ENCODE data around the gene CHFR.
"Not testable (repeated sequence)": the region's sequence is repeated elsewhere in the genome, so short reads cannot be mapped to it uniquely, and the experiment has no call there.

Gene CHFR

DNA sequence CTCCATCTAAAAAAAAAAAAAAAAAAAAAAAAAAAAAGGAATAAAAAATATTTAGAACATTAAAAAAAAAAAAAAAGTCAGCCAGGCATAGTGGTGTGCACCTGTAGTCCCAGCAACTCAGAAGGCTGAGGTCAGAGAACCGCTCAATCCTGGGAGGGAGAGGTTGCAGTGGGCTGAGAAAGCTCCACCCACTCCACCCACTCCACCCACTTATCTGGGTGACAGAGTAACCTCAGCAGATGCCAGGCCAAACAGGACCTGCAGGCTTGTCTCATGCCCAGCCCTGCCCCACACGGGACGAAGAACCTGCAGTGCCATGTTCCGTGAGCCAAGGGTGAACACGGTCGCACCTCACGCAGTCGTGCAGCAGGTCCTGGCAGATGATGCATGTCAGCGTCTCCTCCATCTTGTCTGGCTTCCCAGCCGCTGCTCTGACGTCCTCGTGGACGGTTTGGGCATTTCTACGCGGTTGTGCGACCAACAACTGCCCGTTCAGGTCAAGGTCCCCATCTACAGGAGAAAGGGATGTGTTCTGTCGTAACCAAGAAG, 28.6 kb downstream of the CHFR start:
- TF ChIP-seq ZNF274 (IDR thresholded peaks at IDR 0.05; ENCODE audit: low read depth, low read length): no peak
- no peak overlapping the region for H3K4me3 ChIP-seq (ENCODE audit: low read length)

DNA sequence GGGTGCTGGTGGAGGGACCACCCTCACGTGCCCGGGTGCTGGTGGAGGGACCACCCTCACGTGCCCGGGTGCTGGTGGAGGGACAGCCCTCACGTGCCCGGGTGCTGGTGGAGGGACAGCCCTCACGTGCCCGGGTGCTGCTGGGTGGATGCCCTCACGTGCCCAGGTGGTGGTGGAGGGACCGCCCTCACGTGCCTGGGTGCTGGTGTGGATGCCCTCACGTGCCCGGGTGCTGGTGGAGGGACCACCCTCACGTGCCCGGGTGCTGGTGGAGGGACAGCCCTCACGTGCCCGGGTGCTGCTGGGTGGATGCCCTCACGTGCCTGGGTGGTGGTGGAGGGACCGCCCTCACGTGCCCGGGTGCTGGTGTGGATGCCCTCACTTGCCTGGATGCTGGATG, 30.4 kb downstream of the CHFR start:
- H3K4me3 ChIP-seq (ENCODE audit: low read length): not testable (repeated sequence)

DNA sequence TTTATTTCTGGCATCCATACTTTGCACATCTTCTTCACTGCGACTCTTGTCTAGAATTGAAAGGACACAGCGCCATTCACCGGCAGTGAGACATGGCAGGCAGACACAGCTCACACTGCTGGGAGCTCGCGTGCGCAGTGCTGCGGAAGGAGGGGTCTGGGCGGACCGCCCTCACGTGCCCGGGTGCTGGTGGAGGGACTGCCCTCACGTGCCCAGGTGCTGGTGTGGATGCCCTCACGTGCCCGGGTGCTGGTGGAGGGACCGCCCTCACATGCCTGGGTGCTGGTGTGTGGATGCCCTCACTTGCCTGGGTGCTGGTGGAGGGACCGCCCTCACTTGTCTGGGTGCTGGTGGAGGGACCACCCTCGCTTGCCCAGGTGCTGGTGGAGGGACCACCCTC, 30.8 kb downstream of the CHFR start:
- no peak overlapping the region for H3K4me3 ChIP-seq (ENCODE audit: low read length)
- TF ChIP-seq ZNF274 (IDR thresholded peaks at IDR 0.05; ENCODE audit: low read depth, low read length): no peak

DNA sequence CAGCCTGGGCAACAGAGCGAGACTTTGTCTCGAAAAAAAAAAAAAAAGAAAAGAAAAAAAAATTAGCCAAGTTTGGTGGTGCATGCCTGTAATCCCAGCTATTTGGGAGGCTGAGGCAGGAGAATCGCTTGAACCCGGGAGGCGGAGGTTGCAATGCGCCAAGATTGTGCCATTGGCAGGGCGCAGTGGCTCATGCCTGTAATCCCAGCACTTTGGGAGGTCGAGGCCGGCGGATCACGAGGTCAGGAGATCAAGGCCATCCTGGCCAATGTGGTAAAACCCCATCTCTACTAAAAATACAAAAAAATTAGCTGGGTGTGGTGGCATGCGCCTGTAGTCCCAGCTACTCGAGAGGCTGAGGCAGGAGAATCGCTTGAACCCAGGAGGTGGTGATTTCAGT, 32.2 kb downstream of the CHFR start:
- H3K4me3 ChIP-seq (ENCODE audit: low read length): not testable (repeated sequence)

DNA sequence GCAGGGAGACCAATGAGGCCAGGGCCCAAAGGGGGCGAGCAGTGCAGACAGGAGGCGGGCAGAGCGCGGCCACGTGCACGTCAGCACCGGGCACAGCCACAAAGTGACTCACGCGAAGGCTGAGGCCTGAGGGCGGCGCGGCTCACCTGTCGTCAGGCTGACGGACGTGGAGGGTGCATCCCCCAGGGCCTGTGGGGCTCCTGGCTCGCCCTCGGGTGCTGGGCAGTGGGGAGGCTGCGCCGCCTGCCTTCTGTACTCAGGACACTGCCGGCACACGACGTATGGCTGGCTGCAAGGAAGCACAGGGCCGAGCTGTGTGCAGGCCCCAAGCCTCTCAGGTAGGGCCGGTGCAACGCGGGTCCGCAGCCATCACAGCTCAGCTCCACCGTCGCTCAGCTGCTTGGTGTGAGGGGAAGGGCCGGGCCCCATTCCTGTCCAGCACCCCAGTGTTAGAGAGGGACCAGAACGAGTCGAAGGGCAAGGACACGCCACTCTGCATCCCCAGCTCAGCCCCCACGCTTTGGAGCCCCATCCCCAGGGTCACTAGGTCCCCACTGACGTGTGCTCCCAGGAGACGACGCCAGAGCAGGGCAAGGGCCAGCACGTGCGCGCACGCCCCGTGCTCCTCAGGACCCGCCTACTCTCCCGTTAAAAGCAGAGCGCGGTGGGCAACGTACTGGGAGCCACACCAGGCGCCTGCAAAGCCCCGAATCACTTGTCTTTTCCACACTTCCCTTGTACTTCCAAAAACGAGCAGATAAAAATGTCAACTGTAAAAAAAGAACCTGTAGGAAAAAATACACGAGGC, 33.9 kb downstream of the CHFR start:
- H3K4me3 ChIP-seq (ENCODE audit: low read length): no peak overlapping the region
- no peak for TF ChIP-seq ZNF274 (IDR thresholded peaks at IDR 0.05; ENCODE audit: low read depth, low read length)

DNA sequence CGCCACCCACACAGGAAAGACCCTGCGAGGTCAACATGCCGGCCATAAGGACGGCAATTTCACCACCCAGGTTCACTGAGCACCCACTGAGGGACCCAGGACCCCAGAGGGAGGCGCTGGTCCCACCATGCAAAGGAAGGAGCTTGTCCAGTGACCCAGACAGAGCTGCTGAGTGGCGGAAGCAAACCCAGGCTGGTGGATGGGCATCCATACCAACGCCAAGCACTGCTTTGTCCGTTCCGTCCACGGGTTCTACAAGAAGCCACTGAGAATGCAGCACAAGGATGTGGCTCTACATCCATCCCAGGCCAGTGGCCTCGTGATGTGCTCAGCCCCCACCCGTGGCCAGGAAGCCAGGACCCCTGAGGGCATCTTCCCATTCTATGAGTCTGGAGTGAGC, 34.9 kb downstream of the CHFR start:
- no peak for TF ChIP-seq ZNF274 (IDR thresholded peaks at IDR 0.05; ENCODE audit: low read depth, low read length)
- H3K4me3 ChIP-seq (ENCODE audit: low read length): no peak overlapping the region

DNA sequence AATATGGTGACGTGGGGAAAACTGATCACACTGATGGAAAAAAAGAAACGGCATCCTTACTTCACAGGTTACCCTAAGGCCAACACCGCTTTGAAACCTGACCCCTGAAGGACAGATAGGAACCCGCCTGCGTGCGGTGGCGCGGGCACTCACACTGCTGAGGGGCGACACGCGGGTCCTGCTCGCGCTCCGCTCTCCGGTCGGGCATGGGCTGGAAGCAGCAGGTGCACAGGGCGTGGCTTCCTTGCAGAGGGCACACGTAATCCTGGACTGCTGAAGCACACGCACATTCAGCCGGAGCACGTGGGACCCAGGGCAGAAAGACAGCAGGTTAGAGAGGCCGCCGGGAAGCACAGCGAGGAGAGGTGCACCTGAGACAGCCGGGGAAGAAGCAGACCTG, 35.9 kb downstream of the CHFR start:
- TF ChIP-seq ZNF274 (IDR thresholded peaks at IDR 0.05; ENCODE audit: low read depth, low read length): no peak
- H3K4me3 ChIP-seq (ENCODE audit: low read length): no peak overlapping the region

DNA sequence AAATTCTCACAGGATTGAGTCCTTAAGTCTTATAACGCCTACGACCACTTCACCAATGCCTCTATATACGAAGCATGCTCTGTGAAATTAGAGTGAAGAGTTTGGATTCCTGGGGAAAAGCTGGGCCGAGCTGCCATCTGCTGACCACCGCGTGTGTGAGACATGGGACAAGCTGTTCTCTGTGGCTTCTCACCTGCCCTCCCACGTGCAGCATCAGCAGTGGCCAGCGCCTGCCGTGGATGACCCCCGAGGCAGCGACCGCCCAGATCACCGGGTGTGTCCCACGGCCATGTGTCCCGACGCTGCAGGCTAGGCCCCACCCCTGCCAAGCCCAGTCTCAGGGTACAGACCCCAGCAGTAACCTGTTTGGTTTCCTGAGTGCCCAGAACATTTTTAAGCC, 37.1 kb downstream of the CHFR start:
- no peak for TF ChIP-seq ZNF274 (IDR thresholded peaks at IDR 0.05; ENCODE audit: low read depth, low read length)
- H3K4me3 ChIP-seq (ENCODE audit: low read length): no peak overlapping the region

DNA sequence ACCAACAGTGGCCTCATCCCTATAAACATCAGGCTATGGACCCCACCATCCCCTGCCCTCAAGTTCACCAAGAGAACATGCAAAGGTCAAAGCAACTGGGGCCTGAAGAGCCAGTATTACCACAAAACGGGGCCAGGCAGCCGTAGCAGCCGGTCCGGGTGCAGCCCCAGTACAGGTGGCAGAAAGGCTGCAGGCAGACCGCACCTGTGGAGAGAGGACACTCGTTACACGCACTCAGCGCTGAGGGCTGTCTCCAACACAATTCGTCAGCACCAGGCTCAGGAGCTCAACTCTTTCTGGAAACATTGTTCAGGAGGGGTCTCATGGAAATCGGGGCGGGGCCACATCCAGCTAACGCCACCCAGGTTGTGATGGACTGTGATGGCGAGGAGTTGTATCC, 38.9 kb downstream of the CHFR start:
- no peak for TF ChIP-seq ZNF274 (IDR thresholded peaks at IDR 0.05; ENCODE audit: low read depth, low read length)
- no peak overlapping the region for H3K4me3 ChIP-seq (ENCODE audit: low read length)

DNA sequence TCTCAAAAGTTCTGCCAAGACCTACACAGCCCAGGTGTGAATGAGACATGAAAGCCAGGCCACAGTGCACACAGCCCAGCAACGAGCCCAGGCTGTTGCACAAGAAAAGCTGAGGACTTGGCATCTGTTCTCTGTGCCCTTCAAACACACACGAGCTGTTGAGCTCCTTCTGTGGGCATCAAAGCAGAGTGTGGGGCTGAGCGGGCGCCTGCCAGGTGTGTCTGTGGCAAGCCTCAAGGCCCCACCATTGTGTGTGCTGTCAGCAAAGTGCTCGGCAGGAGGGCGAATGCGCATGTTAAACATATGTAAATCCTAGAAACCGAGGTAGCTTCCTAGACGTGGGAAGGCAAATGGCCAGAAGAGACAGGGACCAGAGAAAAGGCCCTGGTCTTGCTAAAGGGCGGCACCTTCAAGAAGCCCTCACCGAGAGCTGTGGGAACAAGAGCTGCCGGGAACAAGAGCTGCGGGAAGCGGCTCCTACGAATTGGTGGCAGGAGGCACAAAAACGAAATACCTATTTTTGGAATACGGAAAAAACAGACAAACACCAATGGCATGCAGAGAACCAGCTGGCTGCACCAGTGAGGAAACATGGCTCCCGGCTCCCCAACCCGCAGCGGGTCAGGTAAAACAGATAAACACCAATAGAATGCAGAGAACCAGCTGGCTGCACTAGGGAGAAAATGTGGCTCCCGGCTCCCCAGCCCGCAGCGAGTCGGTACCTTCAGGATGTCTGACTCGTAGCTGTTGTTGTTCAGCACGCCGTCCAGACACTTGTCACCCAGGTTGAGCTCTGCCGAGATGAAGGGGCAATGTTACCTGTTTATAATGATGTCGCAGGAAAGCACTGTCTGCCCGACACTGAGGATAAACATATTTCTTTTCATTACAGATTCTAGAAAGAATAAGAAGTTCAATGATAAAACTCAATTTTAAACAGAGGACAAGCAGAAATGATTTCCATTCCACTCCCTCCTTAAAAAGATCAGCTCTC, 39.7 kb downstream of the CHFR start:
- no peak for TF ChIP-seq ZNF274 (IDR thresholded peaks at IDR 0.05; ENCODE audit: low read depth, low read length)
- H3K4me3 ChIP-seq (ENCODE audit: low read length): no peak overlapping the region

DNA sequence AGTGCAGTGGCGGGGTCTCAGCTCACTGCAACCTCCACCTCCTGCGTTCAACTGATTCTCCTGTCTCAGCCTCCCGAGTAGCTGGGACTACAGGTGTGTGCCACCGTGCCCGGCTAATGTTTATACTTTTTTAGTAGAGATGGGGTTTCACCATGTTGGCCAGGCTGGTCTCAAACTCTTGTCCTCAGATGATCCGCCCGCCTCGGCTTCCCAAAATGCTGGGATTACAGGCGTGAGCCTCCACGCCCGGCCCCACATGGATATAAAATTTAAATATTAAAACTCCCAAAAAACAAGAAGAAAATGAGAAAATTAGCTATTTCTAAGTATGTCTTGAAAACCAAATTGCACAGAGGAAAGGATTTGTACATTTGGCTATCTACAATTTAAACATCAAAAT, 42.7 kb downstream of the CHFR start:
- not testable (repeated sequence) for H3K4me3 ChIP-seq (ENCODE audit: low read length)

DNA sequence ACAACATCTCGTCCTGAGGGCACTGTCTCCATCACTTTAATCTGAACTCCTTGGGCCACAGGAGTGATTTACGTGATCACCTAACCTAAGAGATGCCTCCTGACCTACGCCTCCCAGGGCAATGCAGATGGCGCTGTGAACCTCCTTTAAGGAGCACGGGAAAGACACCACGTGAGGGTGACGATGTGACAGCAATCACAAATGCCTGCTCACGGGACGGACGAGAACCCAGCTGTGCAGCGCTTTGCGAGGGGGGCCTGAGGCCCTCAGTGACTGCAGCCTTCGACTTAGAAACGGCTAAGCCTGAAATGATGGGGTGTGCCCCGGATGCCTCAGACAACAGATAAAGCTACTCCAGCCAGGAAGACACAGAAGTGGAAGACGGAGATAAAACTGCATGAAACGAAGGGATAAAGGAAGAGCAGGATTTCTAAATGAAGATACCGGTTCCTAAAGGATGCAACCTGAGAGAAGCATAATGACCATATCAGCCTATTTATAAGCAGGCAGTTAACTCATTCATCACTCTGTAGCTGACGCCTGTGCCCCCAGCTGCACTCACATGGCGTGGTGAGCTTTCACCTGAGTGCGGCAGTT, 44.9 kb downstream of the CHFR start:
- no peak overlapping the region for H3K4me3 ChIP-seq (ENCODE audit: low read length)
- TF ChIP-seq ZNF274 (IDR thresholded peaks at IDR 0.05; ENCODE audit: low read depth, low read length): no peak

DNA sequence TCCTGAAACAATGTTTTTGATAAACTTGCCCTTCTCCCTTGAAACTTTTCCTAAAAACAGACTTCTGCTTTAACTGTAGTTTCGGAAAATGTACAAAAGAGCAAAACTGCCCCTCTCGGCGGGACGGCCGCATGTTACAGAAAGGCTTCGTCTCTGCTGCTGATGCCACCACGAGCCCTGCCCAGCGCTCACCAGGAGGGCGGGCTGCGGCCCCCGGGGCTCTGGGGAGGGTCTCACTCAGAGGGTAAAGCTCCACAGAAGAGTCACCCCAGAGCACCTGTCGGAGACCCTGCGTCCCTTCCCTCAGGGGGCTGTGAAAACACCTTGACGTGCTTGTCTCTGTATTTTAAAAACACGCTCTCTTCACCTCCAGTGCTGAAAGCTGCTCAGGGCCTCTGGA, 46.3 kb downstream of the CHFR start:
- no peak for TF ChIP-seq ZNF274 (IDR thresholded peaks at IDR 0.05; ENCODE audit: low read depth, low read length)
- H3K4me3 ChIP-seq (ENCODE audit: low read length): no peak overlapping the region

DNA sequence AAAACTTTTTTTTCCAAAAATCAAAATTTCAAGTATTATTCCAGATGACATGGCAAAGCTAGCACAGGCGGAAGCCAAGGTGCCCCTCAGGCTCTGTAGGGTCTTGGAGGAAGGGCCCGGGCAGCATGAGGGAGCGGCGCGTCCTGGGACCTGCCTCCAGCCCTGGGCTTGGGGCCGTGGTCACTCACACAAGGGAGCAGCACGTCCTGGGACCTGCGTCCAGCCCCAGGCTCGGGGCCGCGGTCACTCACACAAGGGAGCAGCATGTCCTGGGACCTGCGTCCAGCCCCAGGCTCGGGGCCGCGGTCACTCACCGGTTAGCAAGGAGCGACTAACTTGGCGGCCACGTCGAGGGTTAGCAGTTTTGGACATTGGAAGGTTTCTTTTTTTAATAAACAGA, 46.9 kb downstream of the CHFR start:
- H3K4me3 ChIP-seq (ENCODE audit: low read length): no peak overlapping the region
- no peak for TF ChIP-seq ZNF274 (IDR thresholded peaks at IDR 0.05; ENCODE audit: low read depth, low read length)

Data from GM08714 (cell line).